Measurements from ENCODE around the gene INPP4A. TPM values are rescaled to one million over a fixed set of nuclear protein-coding genes. Genes with fewer than 3 reads are reported as not detected.

Gene INPP4A
- total and polyA plus RNA-seq, 2 donors (not counting 3 experiments of a cell fraction or from before 2014, with no cell fraction given) = 14.9 to 28.8 TPM

DNA sequence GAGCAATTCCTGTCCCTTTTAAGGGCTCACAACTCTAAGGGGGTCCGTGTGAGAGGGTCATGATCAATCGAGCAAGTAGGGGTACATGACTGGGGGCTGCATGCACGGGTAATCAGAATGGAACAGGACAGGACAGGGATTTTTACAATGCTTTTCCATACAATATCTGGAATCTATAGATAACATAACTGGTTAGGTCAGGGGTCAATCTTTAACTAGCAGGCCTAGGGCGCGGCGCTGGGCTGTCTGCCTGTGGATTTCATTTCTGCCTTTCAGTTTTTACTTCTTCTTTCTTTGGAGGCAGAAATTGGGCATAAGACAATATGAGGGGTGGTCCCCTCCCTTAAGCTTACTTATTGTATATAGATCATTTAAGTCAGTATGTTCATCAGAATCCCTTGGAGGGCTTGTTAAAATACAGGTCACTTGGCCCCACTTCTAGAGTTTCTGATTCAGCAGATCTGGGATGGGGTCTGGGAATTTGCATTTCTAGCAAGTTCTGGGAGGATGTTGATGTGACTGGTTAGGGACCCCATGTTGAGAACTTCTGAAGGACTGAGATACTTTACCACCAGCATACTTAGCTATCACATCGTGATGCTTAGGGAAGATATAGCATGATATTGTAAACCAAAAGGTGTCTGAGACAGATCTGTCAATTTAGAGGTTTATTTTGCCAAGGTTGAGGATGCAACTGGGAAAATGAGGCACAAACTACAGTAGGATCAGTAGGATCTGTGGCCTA lies 2.8 kb upstream of the INPP4A start:
- no peaks in the 10 kb centered on the region for H3K9me3 ChIP-seq (replicated peaks; ENCODE audit: control insufficient read depth, insufficient read depth, low read length)
- intact Hi-C loops (cut with micrococcal nuclease) = no loop called here
- no peak overlapping the region for H3K9ac ChIP-seq (replicated peaks; ENCODE audit: extremely low read depth, insufficient read depth, low read length)
- ChIA-PET CTCF (interaction anchor here (0.8 to 1.0 kb wide), 2 partner anchors 29 to 77 kb away, joined by 3 to 4 read pairs; no protein-coding TSS in a partner anchor), POLR2A (no interaction called here)
- FAIRE-seq = no peak
- H3K27ac ChIP-seq (ENCODE audit: insufficient read depth, low read depth, low read length) = no peak overlapping the region
- H3K27me3 ChIP-seq (ENCODE audit: control insufficient read depth in 2 of 2, insufficient read depth in 2 of 2, low read length in 2 of 2) = no peaks in the 10 kb centered on the region
- DNase-seq (ENCODE audit: low read depth, low spot score) = no peak
- peaks cover 17% of the 10 kb centered on the region for H3K79me2 ChIP-seq (ENCODE audit: control insufficient read depth, insufficient read depth, low read length)
- H2AFZ ChIP-seq (ENCODE audit: low read depth, low read length) = no peak overlapping the region
- no TSS peak for BruUV-seq (replicated peaks)
- no peaks in the 10 kb centered on the region for H4K20me1 ChIP-seq (replicated peaks; ENCODE audit: control insufficient read depth, extremely low read depth, insufficient read depth, low read length)
- no peaks in the 10 kb centered on the region for H3K36me3 ChIP-seq (ENCODE audit: control insufficient read depth in 2 of 2, extremely low read depth in 1 of 2, insufficient read depth in 2 of 2, low read length in 2 of 2)
- no peak overlapping the region for H3K4me3 ChIP-seq (replicated peaks in 1 of 3; ENCODE audit: insufficient read depth in 1 of 3, low read depth in 1 of 3, low read length in 3 of 3)
- TF ChIP-seq, protein P1, sequence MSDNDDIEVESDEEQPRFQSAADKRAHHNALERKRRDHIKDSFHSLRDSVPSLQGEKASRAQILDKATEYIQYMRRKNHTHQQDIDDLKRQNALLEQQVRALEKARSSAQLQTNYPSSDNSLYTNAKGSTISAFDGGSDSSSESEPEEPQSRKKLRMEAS (IDR thresholded peaks at IDR 0.05; ENCODE audit: insufficient read depth, insufficient read length) = no peak
- TF ChIP-seq EZH2 (IDR thresholded peaks at IDR 0.05; ENCODE audit: borderline replicate concordance, low read depth, low read length, severe bottlenecking) = no peak
- TF ChIP-seq GATA2 (IDR thresholded peaks at IDR 0.05; ENCODE audit: insufficient read depth, insufficient read length, low read depth, low read length) = no peak
- TF ChIP-seq MYC (IDR thresholded peaks at IDR 0.05; ENCODE audit: low read depth, low read length) = no peak
- no peak for TF ChIP-seq FOS (IDR thresholded peaks at IDR 0.05; ENCODE audit: borderline replicate concordance, insufficient read depth, low read length)
- no peak for TF ChIP-seq JUN (IDR thresholded peaks at IDR 0.05; ENCODE audit: borderline replicate concordance, insufficient read depth, insufficient read length, low read depth)
- no peak for TF ChIP-seq POLR2AphosphoS5 (IDR thresholded peaks at IDR 0.05; ENCODE audit: insufficient read depth, low read depth, low read length)
- TF ChIP-seq POLR2A (IDR thresholded peaks at IDR 0.05; ENCODE audit: low read depth, low read length) = no peak
- TF ChIP-seq, protein P2, sequence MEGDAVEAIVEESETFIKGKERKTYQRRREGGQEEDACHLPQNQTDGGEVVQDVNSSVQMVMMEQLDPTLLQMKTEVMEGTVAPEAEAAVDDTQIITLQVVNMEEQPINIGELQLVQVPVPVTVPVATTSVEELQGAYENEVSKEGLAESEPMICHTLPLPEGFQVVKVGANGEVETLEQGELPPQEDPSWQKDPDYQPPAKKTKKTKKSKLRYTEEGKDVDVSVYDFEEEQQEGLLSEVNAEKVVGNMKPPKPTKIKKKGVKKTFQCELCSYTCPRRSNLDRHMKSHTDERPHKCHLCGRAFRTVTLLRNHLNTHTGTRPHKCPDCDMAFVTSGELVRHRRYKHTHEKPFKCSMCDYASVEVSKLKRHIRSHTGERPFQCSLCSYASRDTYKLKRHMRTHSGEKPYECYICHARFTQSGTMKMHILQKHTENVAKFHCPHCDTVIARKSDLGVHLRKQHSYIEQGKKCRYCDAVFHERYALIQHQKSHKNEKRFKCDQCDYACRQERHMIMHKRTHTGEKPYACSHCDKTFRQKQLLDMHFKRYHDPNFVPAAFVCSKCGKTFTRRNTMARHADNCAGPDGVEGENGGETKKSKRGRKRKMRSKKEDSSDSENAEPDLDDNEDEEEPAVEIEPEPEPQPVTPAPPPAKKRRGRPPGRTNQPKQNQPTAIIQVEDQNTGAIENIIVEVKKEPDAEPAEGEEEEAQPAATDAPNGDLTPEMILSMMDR (IDR thresholded peaks at IDR 0.05; ENCODE audit: extremely low read depth in 1 of 2, insufficient read depth in 1 of 2, low read depth in 1 of 2, low read length in 2 of 2) = no peak
- H3K9me1 ChIP-seq (replicated peaks; ENCODE audit: control insufficient read depth, extremely low read depth, insufficient read depth, low read length) = no peaks in the 10 kb centered on the region
- dilution Hi-C loops (cut with MboI; ENCODE audit: extremely low pct_ligation_motif_present, low sequenced_read_pairs) = no loop called here
- H3K4me2 ChIP-seq (ENCODE audit: insufficient read depth, low read length) = no peak overlapping the region
- H3K4me1 ChIP-seq (ENCODE audit: control insufficient read depth, extremely low read depth, insufficient read depth, low read length) = peaks cover 16% of the 10 kb centered on the region

Measured in endothelial cell of umbilical vein (primary cell).